H9 (cell line): ENCODE measurements around the gene TEX35. TPM values are rescaled to one million over a fixed set of nuclear protein-coding genes. Genes with fewer than 3 reads are reported as not detected.

Source experiments
- DNase-seq: peaks from one replicate; pipeline ENCODE4 v3.0.0-alpha.2; 2017
- H2AFZ ChIP-seq: one replicate; pipeline ENCODE4 v1.6.1; 2013; ENCODE audit warnings: mild to moderate bottlenecking, low read length, control low read depth, moderate library complexity
- H2AK5ac ChIP-seq: 2 replicates; pipeline ENCODE4 v1.6.1; 2013; ENCODE audit warnings: low read length, control low read depth, mixed read lengths; ENCODE audit not compliant: insufficient read length
- H2BK120ac ChIP-seq: one replicate; pipeline ENCODE4 v1.6.1; 2013; ENCODE audit warnings: low read depth, mild to moderate bottlenecking, low read length, control low read depth, inconsistent platforms; ENCODE audit not compliant: poor library complexity, severe bottlenecking
- H2BK12ac ChIP-seq: 2 replicates; pipeline ENCODE4 v1.6.1; 2013; ENCODE audit warnings: low read length, control low read depth, mixed read lengths, low read depth; ENCODE audit not compliant: insufficient read length
- H2BK15ac ChIP-seq: 2 replicates; pipeline ENCODE4 v1.6.1; 2013; ENCODE audit warnings: low read depth, low read length, control low read depth
- H2BK20ac ChIP-seq: one replicate; pipeline ENCODE4 v1.6.1; 2013; ENCODE audit warnings: low read depth, mild to moderate bottlenecking, low read length, control low read depth, inconsistent platforms; ENCODE audit not compliant: poor library complexity, severe bottlenecking
- H2BK5ac ChIP-seq: 2 replicates; pipeline ENCODE4 v1.6.1; 2013; ENCODE audit warnings: low read length, control low read depth, mixed read lengths; ENCODE audit not compliant: insufficient read length
- H3K14ac ChIP-seq: 2 replicates; pipeline ENCODE4 v1.6.1; 2013; ENCODE audit warnings: low read length, control low read depth; ENCODE audit not compliant: insufficient read depth
- H3K18ac ChIP-seq: 2 replicates; pipeline ENCODE4 v1.6.1; 2013; ENCODE audit warnings: low read depth, mild to moderate bottlenecking, mixed read lengths, low read length, control low read depth; ENCODE audit not compliant: insufficient read length
- H3K23ac ChIP-seq: 2 replicates; pipeline ENCODE4 v1.6.1; 2013; ENCODE audit warnings: low read length, control low read depth, mixed read lengths, low read depth; ENCODE audit not compliant: insufficient read length
- H3K23me2 ChIP-seq: 2 replicates; pipeline ENCODE4 v1.6.1; 2013; ENCODE audit warnings: low read depth, mild to moderate bottlenecking, mixed read lengths, low read length, control low read depth; ENCODE audit not compliant: insufficient read length, poor library complexity, severe bottlenecking
- H3K27ac ChIP-seq: 2 replicates; pipeline ENCODE4 v1.5.1; 2013; ENCODE audit warnings: low read length, control low read depth, mixed read lengths, low read depth; ENCODE audit not compliant: insufficient read length
- H3K27me3 ChIP-seq: 2 replicates; pipeline ENCODE4 v1.6.1; 2013; ENCODE audit warnings: low read length, control low read depth, inconsistent platforms; ENCODE audit not compliant: insufficient read depth
- H3K4ac ChIP-seq: 2 replicates; pipeline ENCODE4 v1.6.1; 2013; ENCODE audit warnings: low read depth, mild to moderate bottlenecking, control low read depth, inconsistent platforms, low read length, moderate library complexity
- H3K4me1 ChIP-seq: 2 replicates; pipeline ENCODE4 v1.6.1; 2013; ENCODE audit warnings: low read length, control low read depth, inconsistent platforms; ENCODE audit not compliant: insufficient read depth
- H3K4me2 ChIP-seq: 2 replicates; pipeline ENCODE4 v1.6.1; 2013; ENCODE audit warnings: low read length, control low read depth, mixed read lengths; ENCODE audit not compliant: insufficient read length, insufficient read depth
- H3K56ac ChIP-seq: 2 replicates; pipeline ENCODE4 v1.6.1; 2013; ENCODE audit warnings: low read depth, mild to moderate bottlenecking, mixed read lengths, low read length, control low read depth; ENCODE audit not compliant: insufficient read length
- H3K79me1 ChIP-seq: 2 replicates; pipeline ENCODE4 v1.6.1; 2013; ENCODE audit warnings: low read depth, mild to moderate bottlenecking, moderate library complexity, low read length, control low read depth, inconsistent platforms; ENCODE audit not compliant: insufficient read depth, poor library complexity, severe bottlenecking
- H3K79me2 ChIP-seq: 2 replicates; pipeline ENCODE4 v1.6.1; 2013; ENCODE audit warnings: low read length, control low read depth, inconsistent platforms; ENCODE audit not compliant: insufficient read depth
- H3K9ac ChIP-seq: 2 replicates; pipeline ENCODE4 v1.6.1; 2013; ENCODE audit warnings: low read length, control low read depth, mixed read lengths; ENCODE audit not compliant: insufficient read length; ENCODE audit errors: extremely low read depth
- H3K9me3 ChIP-seq: one replicate; pipeline ENCODE4 v1.6.1; 2013; ENCODE audit warnings: low read depth, low read length, inconsistent platforms; ENCODE audit not compliant: control insufficient read depth
- H3T11ph ChIP-seq: one replicate; pipeline ENCODE4 v1.6.1; 2013; ENCODE audit warnings: mild to moderate bottlenecking, low read length, control low read depth, inconsistent platforms
- H4K20me1 ChIP-seq: one replicate; pipeline ENCODE4 v1.6.1; 2013; ENCODE audit not compliant: control insufficient read depth, insufficient read length, insufficient read depth
- H4K5ac ChIP-seq: 2 replicates; pipeline ENCODE4 v1.6.1; 2013; ENCODE audit warnings: low read depth, mild to moderate bottlenecking, mixed read lengths, low read length, control low read depth; ENCODE audit not compliant: insufficient read length
- H4K8ac ChIP-seq: replicated peaks from 2 replicates; pipeline ENCODE4 v1.6.1; 2013; ENCODE audit warnings: low read length, control low read depth, mixed read lengths, low read depth; ENCODE audit not compliant: insufficient read length
- H4K91ac ChIP-seq: 2 replicates; pipeline ENCODE4 v1.6.1; 2013; ENCODE audit warnings: low read depth, mild to moderate bottlenecking, moderate library complexity, mixed read lengths, low read length, control low read depth; ENCODE audit not compliant: insufficient read length
- H3K27ac Mint-ChIP-seq, 3 experiments: 2 replicates in 2 of 3; 3 replicates in 1 of 3; pipeline ENCODE4 v1.8.0; 2020 to 2021; ENCODE audit warnings: mixed read lengths in 3 of 3, mild to moderate bottlenecking in 1 of 3, moderate library complexity in 1 of 3
- H3K27me3 Mint-ChIP-seq: 2 replicates; pipeline ENCODE4 v1.8.0; 2021; ENCODE audit warnings: low read depth, mild to moderate bottlenecking, moderate library complexity, mixed read lengths
- H3K36me3 Mint-ChIP-seq, 3 experiments: 2 replicates in 2 of 3; 3 replicates in 1 of 3; pipeline ENCODE4 v1.8.0; 2020 to 2021; ENCODE audit warnings: low read depth in 3 of 3, mixed read lengths in 3 of 3; ENCODE audit not compliant: insufficient read depth in 1 of 3
- H3K4me1 Mint-ChIP-seq, 2 experiments: 2 replicates each; pipeline ENCODE4 v1.8.0; 2020; ENCODE audit warnings: mixed read lengths in 2 of 2
- H3K4me3 Mint-ChIP-seq, 2 experiments: 2 replicates in 1 of 2; 3 replicates in 1 of 2; pipeline ENCODE4 v1.8.0; 2020 to 2021; ENCODE audit warnings: mild to moderate bottlenecking in 2 of 2, mixed read lengths in 2 of 2, moderate library complexity in 1 of 2
- H3K9me3 Mint-ChIP-seq, 2 experiments: 2 replicates in 1 of 2; 3 replicates in 1 of 2; pipeline ENCODE4 v1.8.0; 2020; ENCODE audit warnings: mild to moderate bottlenecking in 2 of 2, mixed read lengths in 2 of 2, moderate library complexity in 1 of 2
- WGBS: extraction: QIAGEN DNeasy Blood & Tissue Kit; methylation state at CpG from one replicate; pipeline ENCODE4 v1.1.7; 2013; ENCODE audit warnings: missing lambda C conversion rate, low lambda C conversion rate, mixed read lengths; ENCODE audit not compliant: insufficient read length; ENCODE audit errors: extremely low coverage; 5-methylcytosine and 5-hydroxymethylcytosine counted together
- total RNA-seq: library from RNA; stranded (reverse); gene quantifications from 2 replicates; pipeline ENCODE4 v1.2.1, GENCODE V29; 2021
- TF ChIP-seq, protein P1 (sequence below): fragments of 200-600 bp; sonication (generic); conservative IDR thresholded peaks from 3 replicates; pipeline ENCODE4 v1.8.0; 2021; ENCODE audit warnings: antibody characterized with exemption, mild to moderate bottlenecking

The TEX35 gene
- total RNA-seq, 1 experiment from 2014 or later = not detected

GRCh38 chr1:178528953-178529335 lies 16.0 kb downstream of the TEX35 start:
- H3K4ac ChIP-seq = no peak overlapping the region
- no peak overlapping the region for H2AFZ ChIP-seq
- Mint-ChIP-seq H3K4me3 (no peak overlapping the region), H3K27ac (no peak overlapping the region; a peak in 1 of 7 replicates), H3K9me3 (no peaks in the 10 kb centered on the region), H3K27me3 (no peaks in the 10 kb centered on the region; the same call in none of the 2 replicates), H3K36me3 (no peaks in the 10 kb centered on the region), H3K4me1 (peaks cover 0 to 5% of the 10 kb centered on the region in 2 experiments; a peak in 2 of 4 replicates)
- H3K4me2 ChIP-seq = no peak overlapping the region
- no peaks in the 10 kb centered on the region for H3K79me1 ChIP-seq
- H3K9me3 ChIP-seq = no peaks in the 10 kb centered on the region
- no peak overlapping the region for H3K56ac ChIP-seq
- no peak overlapping the region for H2BK15ac ChIP-seq
- no peak overlapping the region for H2AK5ac ChIP-seq
- H2BK20ac ChIP-seq = no peak overlapping the region
- no peak overlapping the region for H3T11ph ChIP-seq
- no peak overlapping the region for H3K23ac ChIP-seq
- H3K9ac ChIP-seq = no peak overlapping the region
- no peak overlapping the region for H4K8ac ChIP-seq
- H2BK120ac ChIP-seq = no peak overlapping the region
- TF ChIP-seq, protein P1, sequence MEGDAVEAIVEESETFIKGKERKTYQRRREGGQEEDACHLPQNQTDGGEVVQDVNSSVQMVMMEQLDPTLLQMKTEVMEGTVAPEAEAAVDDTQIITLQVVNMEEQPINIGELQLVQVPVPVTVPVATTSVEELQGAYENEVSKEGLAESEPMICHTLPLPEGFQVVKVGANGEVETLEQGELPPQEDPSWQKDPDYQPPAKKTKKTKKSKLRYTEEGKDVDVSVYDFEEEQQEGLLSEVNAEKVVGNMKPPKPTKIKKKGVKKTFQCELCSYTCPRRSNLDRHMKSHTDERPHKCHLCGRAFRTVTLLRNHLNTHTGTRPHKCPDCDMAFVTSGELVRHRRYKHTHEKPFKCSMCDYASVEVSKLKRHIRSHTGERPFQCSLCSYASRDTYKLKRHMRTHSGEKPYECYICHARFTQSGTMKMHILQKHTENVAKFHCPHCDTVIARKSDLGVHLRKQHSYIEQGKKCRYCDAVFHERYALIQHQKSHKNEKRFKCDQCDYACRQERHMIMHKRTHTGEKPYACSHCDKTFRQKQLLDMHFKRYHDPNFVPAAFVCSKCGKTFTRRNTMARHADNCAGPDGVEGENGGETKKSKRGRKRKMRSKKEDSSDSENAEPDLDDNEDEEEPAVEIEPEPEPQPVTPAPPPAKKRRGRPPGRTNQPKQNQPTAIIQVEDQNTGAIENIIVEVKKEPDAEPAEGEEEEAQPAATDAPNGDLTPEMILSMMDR = no peak
- no peak overlapping the region for H3K14ac ChIP-seq
- no peak overlapping the region for H3K27ac ChIP-seq
- no peak overlapping the region for H2BK5ac ChIP-seq
- H3K18ac ChIP-seq = no peak overlapping the region
- H4K20me1 ChIP-seq = no peaks in the 10 kb centered on the region
- no peak overlapping the region for H4K91ac ChIP-seq
- no peaks in the 10 kb centered on the region for H3K79me2 ChIP-seq
- H4K5ac ChIP-seq = no peak overlapping the region
- no peaks in the 10 kb centered on the region for H3K4me1 ChIP-seq
- peaks cover 2% of the 10 kb centered on the region for H3K23me2 ChIP-seq
- no CpG with 5 or more reads among the region's 4 CpGs for WGBS
- no peaks in the 10 kb centered on the region for H3K27me3 ChIP-seq
- no peak for DNase-seq
- H2BK12ac ChIP-seq = no peak overlapping the region
